BLaER1 (cell line): Measurements from ENCODE around the gene UGT1A5.

Source experiments
- H3K27ac ChIP-seq: shearing (Covaris generic); formaldehyde crosslinking; 2 replicates; pipeline ENCODE4 v1.8.1; 2022
- H3K27me3 ChIP-seq: shearing (Covaris generic); formaldehyde crosslinking; 2 replicates; pipeline ENCODE4 v1.8.1; 2022
- H3K36me3 ChIP-seq: shearing (Covaris generic); formaldehyde crosslinking; 2 replicates; pipeline ENCODE4 v1.8.1; 2022
- H3K4me1 ChIP-seq: shearing (Covaris generic); formaldehyde crosslinking; 2 replicates; pipeline ENCODE4 v1.8.1; 2022
- H3K4me2 ChIP-seq: shearing (Covaris generic); formaldehyde crosslinking; 2 replicates; pipeline ENCODE4 v1.8.1; 2022
- H3K4me3 ChIP-seq: shearing (Covaris generic); formaldehyde crosslinking; 2 replicates; pipeline ENCODE4 v1.8.1; 2022
- H3K9ac ChIP-seq: shearing (Covaris generic); formaldehyde crosslinking; 2 replicates; pipeline ENCODE4 v1.8.1; 2022
- H3K9me3 ChIP-seq: shearing (Covaris generic); formaldehyde crosslinking; 2 replicates; pipeline ENCODE4 v1.8.1; 2022
- H4K20me1 ChIP-seq: shearing (Covaris generic); formaldehyde crosslinking; 2 replicates; pipeline ENCODE4 v1.8.1; 2022
- Cebpa-rat ChIP-seq: shearing (Covaris generic); IDR thresholded peaks from 2 replicates; pipeline ENCODE4 v1.8.1; 2022

UGT1A5 gene

DNA sequence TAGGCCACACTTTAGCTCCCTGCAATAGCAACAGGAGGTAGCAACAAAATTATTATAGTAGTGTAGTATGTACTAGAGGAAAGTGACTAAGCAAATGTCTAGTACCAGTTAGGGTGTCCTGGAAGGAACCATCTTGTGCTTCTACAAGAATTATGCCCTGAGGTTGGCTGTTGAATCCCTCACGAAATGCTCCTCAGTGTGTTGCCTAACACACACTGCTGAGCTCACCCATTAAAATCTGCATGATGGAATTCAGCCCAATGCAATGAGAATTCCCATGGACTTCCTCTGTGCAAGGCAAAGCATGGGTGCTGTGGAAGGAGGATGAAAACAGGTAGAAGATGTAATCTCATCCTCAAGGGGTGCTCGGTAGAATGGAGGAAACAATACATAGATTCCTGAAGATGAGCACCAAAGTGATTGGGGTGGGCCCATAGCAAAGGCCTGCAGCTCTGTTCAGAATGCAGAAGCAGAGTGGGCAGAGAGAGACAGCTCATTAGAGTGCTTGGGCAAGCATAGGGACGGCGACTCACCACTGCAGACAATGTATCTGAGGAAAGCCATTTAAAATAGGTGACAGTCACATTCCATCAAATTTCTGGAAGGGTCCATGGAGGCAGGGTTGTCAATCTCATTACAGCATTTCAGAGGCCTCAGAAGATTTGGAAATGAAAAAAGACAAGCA, 32.2 kb upstream of the UGT1A5 start:
- no peak overlapping the region for H3K9ac ChIP-seq
- TF ChIP-seq Cebpa-rat = no peak

DNA sequence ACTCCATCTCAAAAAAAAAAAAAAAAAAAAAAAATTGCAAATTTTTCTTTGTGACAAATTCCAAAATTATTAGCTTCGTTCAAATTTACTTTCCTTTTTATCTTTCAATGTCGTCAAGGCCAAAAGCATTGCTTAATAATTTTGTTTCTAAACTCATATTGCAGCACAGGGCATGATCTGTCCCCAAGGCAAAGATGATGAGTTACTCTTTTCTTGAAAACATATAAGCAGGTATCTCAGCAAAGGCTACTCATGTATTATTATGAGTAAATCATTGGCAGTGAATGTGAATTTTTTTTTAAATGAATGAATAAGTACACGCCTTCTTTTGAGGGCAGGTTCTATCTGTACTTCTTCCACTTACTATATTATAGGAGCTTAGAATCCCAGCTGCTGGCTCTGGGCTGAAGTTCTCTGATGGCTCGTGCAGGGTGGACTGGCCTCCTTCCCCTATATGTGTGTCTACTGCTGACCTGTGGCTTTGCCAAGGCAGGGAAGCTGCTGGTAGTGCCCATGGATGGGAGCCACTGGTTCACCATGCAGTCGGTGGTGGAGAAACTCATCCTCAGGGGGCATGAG, 31.1 kb upstream of the UGT1A5 start, which contains the start of gene UGT1A7:
UGT1A7 (plus strand) TSS at position 381 of the 579 bp plus-strand sequence; CDS start at position 418, 37 bp downstream.
- no peak within 1 kb of the TSS for H3K9ac ChIP-seq
- H3K4me3 ChIP-seq = no peak within 1 kb of the TSS
- no peak within 1 kb of the TSS for H3K27ac ChIP-seq
- no peaks in the 10 kb centered on the region for H3K27me3 ChIP-seq
- peaks cover 13% of the 10 kb centered on the region for H3K4me1 ChIP-seq
- H3K36me3 ChIP-seq = no peaks in the 10 kb centered on the region
- no peaks in the 10 kb centered on the region for H3K9me3 ChIP-seq
- peak within 1 kb of the TSS; percentile 42 for H3K4me2 ChIP-seq
- TF ChIP-seq Cebpa-rat = no peak
- H4K20me1 ChIP-seq = no peaks in the 10 kb centered on the region

More for the DNA sequence above, 32.2 kb upstream of the UGT1A5 start:
- Histone ChIP-seq H3K36me3 (no peaks in the 10 kb centered on the region), H4K20me1 (no peaks in the 10 kb centered on the region), H3K9me3 (no peaks in the 10 kb centered on the region), H3K4me2 (no peak overlapping the region), H3K4me3 (no peak overlapping the region), H3K27me3 (no peaks in the 10 kb centered on the region), H3K4me1 (peaks cover 13% of the 10 kb centered on the region), H3K27ac (no peak overlapping the region)

DNA sequence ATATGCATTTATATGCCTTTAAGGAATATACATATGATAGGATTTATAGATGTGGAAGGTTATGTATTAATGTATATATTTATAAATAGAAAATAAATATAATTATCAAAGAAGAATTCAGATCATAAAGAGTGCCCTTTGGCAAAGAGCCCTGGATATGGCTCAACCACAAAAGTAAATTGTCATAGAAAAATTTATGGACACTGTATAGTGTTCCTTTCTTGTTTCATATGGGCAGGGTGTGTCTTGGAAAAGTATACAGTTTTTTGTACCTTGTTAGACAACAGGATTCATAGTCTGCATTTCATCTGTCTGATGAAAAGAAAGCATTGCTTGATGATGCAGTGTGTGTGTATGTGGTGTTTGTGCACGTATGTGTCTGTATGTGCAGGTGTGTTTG, 28.1 kb upstream of the UGT1A5 start:
- H3K4me1 ChIP-seq = peaks cover 13% of the 10 kb centered on the region
- H3K27me3 ChIP-seq = no peaks in the 10 kb centered on the region
- no peak overlapping the region for H3K9ac ChIP-seq
- H3K4me3 ChIP-seq = no peak overlapping the region
- H3K27ac ChIP-seq = no peak overlapping the region
- no peak for TF ChIP-seq Cebpa-rat
- no peak overlapping the region for H3K4me2 ChIP-seq
- no peaks in the 10 kb centered on the region for H3K9me3 ChIP-seq
- H4K20me1 ChIP-seq = no peaks in the 10 kb centered on the region
- H3K36me3 ChIP-seq = no peaks in the 10 kb centered on the region

DNA sequence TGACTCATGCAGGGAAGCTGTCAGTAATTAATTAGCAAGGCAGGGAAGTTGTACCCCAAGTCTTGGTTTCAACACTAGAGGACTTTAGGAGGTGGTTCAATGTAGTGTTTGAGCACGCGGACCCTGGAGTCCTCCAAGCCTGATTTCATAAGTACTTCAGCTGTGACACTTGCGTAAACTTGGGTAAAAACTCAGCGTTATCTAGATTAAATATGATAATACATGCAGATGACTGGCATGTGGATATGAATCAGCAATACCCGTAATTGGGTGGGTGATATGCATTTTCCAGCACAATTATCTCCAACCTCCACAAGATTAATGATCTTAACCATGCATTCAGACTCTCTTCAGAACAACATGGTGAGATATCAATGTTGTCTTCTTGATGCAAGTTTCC, 25.8 kb upstream of the UGT1A5 start:
- Histone ChIP-seq H3K4me1 (peaks cover 13% of the 10 kb centered on the region), H3K9ac (no peak overlapping the region), H4K20me1 (no peaks in the 10 kb centered on the region), H3K9me3 (no peaks in the 10 kb centered on the region), H3K4me2 (no peak overlapping the region), H3K27ac (no peak overlapping the region), H3K4me3 (no peak overlapping the region), H3K36me3 (no peaks in the 10 kb centered on the region), H3K27me3 (no peaks in the 10 kb centered on the region)
- no peak for TF ChIP-seq Cebpa-rat

DNA sequence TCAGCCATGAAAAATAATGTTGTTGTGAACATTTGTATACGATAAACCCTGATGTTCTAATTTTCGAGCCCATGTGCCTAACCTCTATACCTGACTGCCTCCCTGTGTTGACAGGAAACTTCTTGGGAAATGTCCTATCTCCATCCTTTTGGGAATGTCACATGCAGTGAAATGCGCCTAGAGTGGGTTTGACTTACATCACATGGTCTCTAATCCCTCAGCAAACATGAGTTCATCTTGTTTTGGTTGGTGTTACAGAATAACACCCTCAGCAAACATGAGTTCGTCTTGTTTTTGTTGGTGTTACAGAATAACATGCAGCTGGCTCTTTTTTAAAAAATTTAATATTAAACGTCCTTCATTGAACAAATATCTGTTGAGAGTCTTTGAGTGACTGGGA, 24.4 kb upstream of the UGT1A5 start:
- Histone ChIP-seq H4K20me1 (no peaks in the 10 kb centered on the region), H3K4me2 (no peak overlapping the region), H3K4me1 (peaks cover under 1% of the 10 kb centered on the region; the same call in 1 of the 2 replicates), H3K9me3 (no peaks in the 10 kb centered on the region), H3K27ac (no peak overlapping the region), H3K4me3 (no peak overlapping the region), H3K36me3 (no peaks in the 10 kb centered on the region), H3K9ac (no peak overlapping the region), H3K27me3 (no peaks in the 10 kb centered on the region)
- TF ChIP-seq Cebpa-rat = no peak

DNA sequence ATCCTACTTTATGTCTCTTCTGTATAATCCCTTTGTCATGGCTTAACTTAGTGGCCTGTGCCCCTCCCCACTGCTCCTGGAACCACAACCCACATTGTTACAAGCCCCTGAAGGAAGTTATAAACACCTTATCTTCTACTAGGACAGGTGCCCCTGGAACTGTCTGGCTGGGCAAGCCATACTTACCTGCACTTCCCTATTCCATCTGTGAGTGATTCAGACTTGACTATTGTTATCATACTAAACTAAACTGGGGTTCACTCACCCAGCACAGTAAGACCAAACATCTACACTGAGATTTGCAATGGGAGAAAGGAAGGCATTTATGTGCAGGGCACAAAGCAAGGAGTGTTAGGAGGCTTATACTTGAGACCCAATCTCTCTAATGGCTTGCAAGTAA, 23.7 kb upstream of the UGT1A5 start:
- H3K4me2 ChIP-seq = no peak overlapping the region
- H3K4me1 ChIP-seq = no peaks in the 10 kb centered on the region
- H3K9ac ChIP-seq = no peak overlapping the region
- H3K4me3 ChIP-seq = no peak overlapping the region
- no peaks in the 10 kb centered on the region for H4K20me1 ChIP-seq
- H3K9me3 ChIP-seq = no peaks in the 10 kb centered on the region
- H3K27ac ChIP-seq = no peak overlapping the region
- no peak for TF ChIP-seq Cebpa-rat
- no peaks in the 10 kb centered on the region for H3K36me3 ChIP-seq
- H3K27me3 ChIP-seq = no peaks in the 10 kb centered on the region

DNA sequence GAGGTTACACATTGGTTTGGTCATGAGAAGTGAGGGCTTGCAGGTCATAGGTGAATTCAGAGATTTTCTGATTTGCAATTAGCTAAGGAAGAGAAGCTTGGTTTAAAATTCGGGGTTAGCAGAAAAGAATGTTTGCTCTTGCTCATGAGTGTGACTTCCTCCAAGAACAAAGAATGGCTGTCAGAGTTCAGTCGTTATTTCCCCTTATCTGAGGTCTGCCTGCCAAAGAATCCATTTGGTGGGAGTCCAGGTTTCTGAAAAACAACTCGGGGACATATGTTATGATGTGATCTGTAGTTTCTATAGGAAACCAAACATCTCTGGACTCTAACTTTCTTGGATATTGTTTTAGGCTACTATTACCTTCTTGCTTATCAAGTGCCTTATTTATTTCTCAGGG, 23.2 kb upstream of the UGT1A5 start:
- Histone ChIP-seq H3K4me2 (no peak overlapping the region), H3K36me3 (no peaks in the 10 kb centered on the region), H3K4me1 (no peaks in the 10 kb centered on the region), H3K9me3 (no peaks in the 10 kb centered on the region), H4K20me1 (no peaks in the 10 kb centered on the region), H3K27ac (no peak overlapping the region), H3K4me3 (no peak overlapping the region), H3K27me3 (no peaks in the 10 kb centered on the region), H3K9ac (no peak overlapping the region)
- no peak for TF ChIP-seq Cebpa-rat

DNA sequence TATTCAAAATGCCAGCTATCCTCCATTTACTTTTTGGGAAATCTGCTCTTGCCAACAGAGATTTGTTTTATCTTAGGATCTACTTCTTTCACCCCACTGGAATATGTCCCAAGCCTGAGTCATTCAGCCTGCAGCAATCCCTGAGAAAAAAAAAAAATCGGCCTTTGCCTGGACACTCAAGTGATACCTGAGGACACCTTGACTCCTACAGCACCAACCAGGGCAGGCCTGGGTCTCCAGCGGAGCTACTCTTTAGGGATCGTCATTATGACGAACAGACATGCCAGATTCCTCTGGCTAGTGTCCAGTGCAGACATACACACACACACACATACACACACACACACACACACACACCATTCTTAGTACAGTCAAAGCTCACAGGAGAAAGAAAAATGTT, 22.3 kb upstream of the UGT1A5 start:
- Histone ChIP-seq H3K9me3 (no peaks in the 10 kb centered on the region), H3K4me2 (no peak overlapping the region)

DNA sequence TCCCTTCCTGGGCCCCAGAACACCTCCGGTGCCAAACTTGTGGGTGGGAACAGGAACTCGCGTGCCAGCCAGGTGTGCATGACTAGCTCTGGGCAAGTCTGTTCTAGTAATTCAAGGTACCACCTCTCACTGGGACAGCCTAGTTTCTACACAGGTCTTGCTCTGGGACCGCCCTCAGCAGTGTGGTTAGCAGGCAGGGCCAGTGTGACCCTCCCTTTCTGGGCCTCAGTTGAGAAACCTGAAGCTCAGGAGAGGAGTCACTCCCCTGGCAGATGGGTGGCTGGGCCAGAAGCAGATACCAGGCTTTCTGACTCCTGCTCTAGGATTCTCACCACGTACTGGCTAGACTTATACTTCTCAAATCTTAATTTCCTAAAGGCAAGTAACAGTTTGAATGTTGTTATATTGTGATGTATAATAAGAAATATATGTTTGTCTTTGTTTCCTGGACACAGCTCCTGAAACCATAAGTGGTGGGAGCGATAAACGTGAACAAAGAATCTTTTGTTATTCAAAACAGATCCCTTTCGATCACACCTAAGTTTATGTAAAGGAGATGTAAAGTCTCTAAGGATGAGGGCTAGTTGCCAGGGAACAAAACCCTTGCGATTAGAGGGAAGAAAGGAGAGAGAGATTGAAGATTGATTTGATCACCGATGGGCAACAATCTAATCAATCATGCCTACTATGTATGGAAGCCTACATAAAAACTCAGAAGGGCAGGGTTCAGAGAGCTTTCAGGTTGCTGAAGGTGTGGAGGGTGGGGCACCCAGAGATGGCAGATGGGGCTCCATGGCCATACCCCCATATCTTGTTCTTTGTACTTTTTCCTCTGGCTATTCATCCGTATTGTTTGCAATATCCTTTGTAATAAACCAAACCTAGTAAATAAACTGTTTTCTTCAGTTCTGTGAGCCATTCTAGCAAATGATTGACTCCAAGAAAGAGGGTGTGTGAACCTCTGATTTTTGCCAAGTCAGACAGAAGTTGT, 21.0 kb upstream of the UGT1A5 start:
- Histone ChIP-seq H4K20me1 (no peaks in the 10 kb centered on the region), H3K4me3 (no peak overlapping the region), H3K9ac (no peak overlapping the region), H3K27ac (no peak overlapping the region), H3K9me3 (no peaks in the 10 kb centered on the region), H3K4me1 (no peaks in the 10 kb centered on the region), H3K27me3 (no peaks in the 10 kb centered on the region), H3K36me3 (no peaks in the 10 kb centered on the region), H3K4me2 (no peak overlapping the region)
- no peak for TF ChIP-seq Cebpa-rat

More for the DNA sequence above, 22.3 kb upstream of the UGT1A5 start:
- Histone ChIP-seq H3K36me3 (no peaks in the 10 kb centered on the region), H3K4me3 (no peak overlapping the region), H3K27me3 (no peaks in the 10 kb centered on the region), H3K4me1 (no peaks in the 10 kb centered on the region), H4K20me1 (no peaks in the 10 kb centered on the region), H3K9ac (no peak overlapping the region), H3K27ac (no peak overlapping the region)
- no peak for TF ChIP-seq Cebpa-rat

DNA sequence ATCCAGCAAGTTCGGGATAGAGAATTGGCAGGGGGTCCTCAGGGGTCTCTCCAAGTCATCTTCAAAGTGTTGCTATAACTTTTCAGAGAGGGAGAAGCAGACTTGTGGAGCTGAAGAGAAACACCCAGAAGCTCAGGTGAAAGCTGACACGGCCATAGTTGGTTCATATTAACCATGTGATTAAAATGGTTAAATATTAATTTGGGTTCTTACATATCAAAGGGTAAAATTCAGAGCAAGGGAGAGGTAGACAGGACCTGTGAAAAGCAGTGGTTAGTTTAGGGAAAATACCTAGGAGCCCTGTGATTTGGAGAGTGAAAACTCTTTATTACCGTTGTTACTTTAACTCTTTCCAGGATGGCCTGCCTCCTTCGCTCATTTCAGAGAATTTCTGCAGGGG, 20.1 kb upstream of the UGT1A5 start, which contains the start of gene UGT1A6:
UGT1A6 (plus strand) TSS at position 243 of the 400 bp plus-strand sequence; CDS start at position 358, 115 bp downstream.
- Histone ChIP-seq H4K20me1 (no peaks in the 10 kb centered on the region), H3K4me3 (no peak within 1 kb of the TSS), H3K4me1 (no peaks in the 10 kb centered on the region), H3K27ac (no peak within 1 kb of the TSS), H3K27me3 (no peaks in the 10 kb centered on the region), H3K36me3 (no peaks in the 10 kb centered on the region), H3K9ac (no peak within 1 kb of the TSS), H3K9me3 (no peaks in the 10 kb centered on the region), H3K4me2 (no peak within 1 kb of the TSS)
- no peak for TF ChIP-seq Cebpa-rat
